Skeletal muscle satellite cell (primary cell): ENCODE results near the gene AXIN2.

Source experiments
- H3K27me3 ChIP-seq: 2 replicates; pipeline ENCODE4 v1.7.0; 2013; ENCODE audit warnings: low read length; ENCODE audit not compliant: control insufficient read depth, insufficient read depth
- H3K36me3 ChIP-seq: 2 replicates; pipeline ENCODE4 v1.7.0; 2013; ENCODE audit warnings: mild to moderate bottlenecking, control low read depth, low read length; ENCODE audit not compliant: insufficient read depth
- H3K4me1 ChIP-seq: 2 replicates; pipeline ENCODE4 v1.7.0; 2013; ENCODE audit warnings: low read length; ENCODE audit not compliant: control insufficient read depth, insufficient read depth
- H3K4me2 ChIP-seq: 2 replicates; pipeline ENCODE4 v1.7.0; 2013; ENCODE audit warnings: mild to moderate bottlenecking, low read length
- H3K4me3 ChIP-seq: 2 replicates; pipeline ENCODE4 v1.7.0; 2013; ENCODE audit warnings: low read length
- H3K9ac ChIP-seq: 2 replicates; pipeline ENCODE4 v1.7.0; 2013; ENCODE audit warnings: mild to moderate bottlenecking, low read depth, low read length, moderate library complexity
- H3K9me3 ChIP-seq: replicated peaks from 2 replicates; pipeline ENCODE4 v1.7.0; 2013; ENCODE audit warnings: mild to moderate bottlenecking, control low read depth, low read length

Gene AXIN2

DNA sequence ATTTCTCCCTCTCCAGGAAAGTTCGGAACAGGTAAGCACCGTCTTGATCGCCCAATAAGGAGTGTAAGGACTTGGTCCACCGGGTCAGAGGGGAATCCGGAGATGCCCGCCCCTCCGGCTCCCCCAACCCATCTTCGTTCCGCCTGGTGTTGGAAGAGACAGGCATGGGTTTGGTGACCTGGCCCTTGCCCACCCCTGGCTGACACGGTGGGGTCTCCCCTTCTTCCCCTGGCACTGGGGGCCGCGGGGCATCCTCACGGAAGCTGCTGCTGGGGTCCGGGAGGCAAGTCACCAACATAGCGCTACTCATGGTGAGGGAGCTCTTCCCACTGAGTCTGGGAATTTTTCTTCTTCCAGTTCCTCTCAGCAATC lies 3.2 kb downstream of the AXIN2 start:
- Histone ChIP-seq H3K36me3 (no peaks in the 10 kb centered on the region), H3K4me3 (no peak overlapping the region), H3K27me3 (no peaks in the 10 kb centered on the region), H3K4me1 (peaks cover 9% of the 10 kb centered on the region), H3K9ac (no peak overlapping the region), H3K9me3 (no peaks in the 10 kb centered on the region), H3K4me2 (no peak overlapping the region)

- Histone ChIP-seq H3K4me1 (peaks cover 9% of the 10 kb centered on the region), H3K4me3 (no peak overlapping the region), H3K27me3 (no peaks in the 10 kb centered on the region), H3K9ac (no peak overlapping the region), H3K4me2 (no peak overlapping the region), H3K36me3 (no peaks in the 10 kb centered on the region), H3K9me3 (no peaks in the 10 kb centered on the region)
These were observed 3.8 kb downstream of the AXIN2 start for GRCh38 chr17:65557349-65558310.

DNA sequence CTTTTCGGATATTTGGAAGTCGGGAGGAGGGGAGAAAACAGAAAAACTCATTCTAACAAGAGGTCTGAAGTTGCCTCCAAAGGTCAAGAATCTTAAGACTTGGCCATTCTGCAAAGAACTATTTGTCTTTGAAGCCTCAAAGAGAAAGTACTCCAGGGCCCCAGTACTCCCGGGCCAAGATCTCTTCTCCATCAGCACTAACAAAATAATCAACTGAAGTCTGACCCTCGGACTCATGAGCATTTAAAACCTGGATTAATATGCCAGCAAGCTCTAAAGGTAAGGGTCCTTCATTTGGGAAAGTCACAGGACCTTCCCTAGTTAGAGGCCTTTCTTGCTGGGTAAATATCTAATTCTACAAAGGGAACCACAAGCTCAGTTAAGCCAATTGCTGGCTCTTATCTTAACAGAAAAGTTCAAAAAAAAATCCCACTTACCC lies 4.5 kb downstream of the AXIN2 start:
- Histone ChIP-seq H3K9me3 (no peaks in the 10 kb centered on the region), H3K27me3 (no peaks in the 10 kb centered on the region), H3K36me3 (no peaks in the 10 kb centered on the region), H3K4me3 (no peak overlapping the region), H3K9ac (no peak overlapping the region), H3K4me2 (no peak overlapping the region), H3K4me1 (peaks cover 7% of the 10 kb centered on the region)

GRCh38 chr17:65556014-65556909 lies 5.2 kb downstream of the AXIN2 start:
- Histone ChIP-seq H3K4me2 (no peak overlapping the region), H3K4me1 (peaks cover 6% of the 10 kb centered on the region), H3K9ac (no peak overlapping the region), H3K36me3 (no peaks in the 10 kb centered on the region), H3K27me3 (no peaks in the 10 kb centered on the region), H3K9me3 (no peaks in the 10 kb centered on the region), H3K4me3 (no peak overlapping the region)

GRCh38 chr17:65554553-65555223 lies 6.8 kb downstream of the AXIN2 start:
- Histone ChIP-seq H3K9me3 (no peaks in the 10 kb centered on the region), H3K4me3 (no peak overlapping the region), H3K9ac (no peak overlapping the region), H3K4me2 (no peak overlapping the region), H3K4me1 (peaks cover 6% of the 10 kb centered on the region), H3K36me3 (no peaks in the 10 kb centered on the region), H3K27me3 (no peaks in the 10 kb centered on the region)

- Histone ChIP-seq H3K27me3 (no peaks in the 10 kb centered on the region), H3K36me3 (no peaks in the 10 kb centered on the region), H3K4me3 (no peak overlapping the region), H3K4me2 (no peak overlapping the region), H3K4me1 (no peaks in the 10 kb centered on the region), H3K9me3 (no peaks in the 10 kb centered on the region), H3K9ac (no peak overlapping the region)
These were observed 7.5 kb downstream of the AXIN2 start for GRCh38 chr17:65553646-65554552.

GRCh38 chr17:65553009-65553645 lies 8.3 kb downstream of the AXIN2 start:
- no peaks in the 10 kb centered on the region for H3K27me3 ChIP-seq
- H3K9me3 ChIP-seq = no peaks in the 10 kb centered on the region
- H3K4me1 ChIP-seq = no peaks in the 10 kb centered on the region
- H3K4me3 ChIP-seq = no peak overlapping the region
- H3K9ac ChIP-seq = no peak overlapping the region
- no peak overlapping the region for H3K4me2 ChIP-seq
- no peaks in the 10 kb centered on the region for H3K36me3 ChIP-seq

DNA sequence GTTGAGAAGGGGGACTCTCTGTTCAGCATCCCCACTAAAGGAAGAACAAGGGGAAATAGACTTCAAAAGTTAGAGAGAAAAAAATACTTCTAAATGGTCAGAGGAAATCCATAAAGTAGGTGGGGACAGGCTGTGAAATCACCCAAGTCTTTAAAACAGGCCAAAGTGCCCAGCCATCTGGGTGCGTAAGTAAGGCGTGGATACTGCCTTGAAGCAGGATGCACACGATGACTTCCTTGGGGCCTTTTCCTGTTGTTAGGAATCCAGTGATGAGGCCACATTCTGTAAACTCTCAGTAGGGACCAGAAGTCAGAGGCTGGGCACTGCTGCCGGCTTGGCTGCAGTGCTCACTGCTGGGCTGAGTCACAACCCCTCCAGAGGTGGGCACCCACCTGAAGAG lies 9.2 kb downstream of the AXIN2 start:
- H3K36me3 ChIP-seq = no peaks in the 10 kb centered on the region
- H3K4me3 ChIP-seq = no peak overlapping the region
- no peaks in the 10 kb centered on the region for H3K9me3 ChIP-seq
- H3K4me2 ChIP-seq = no peak overlapping the region
- no peak overlapping the region for H3K9ac ChIP-seq
- H3K4me1 ChIP-seq = no peaks in the 10 kb centered on the region
- H3K27me3 ChIP-seq = no peaks in the 10 kb centered on the region

- Histone ChIP-seq H3K4me1 (no peaks in the 10 kb centered on the region), H3K9me3 (no peaks in the 10 kb centered on the region), H3K36me3 (no peaks in the 10 kb centered on the region), H3K27me3 (no peaks in the 10 kb centered on the region), H3K4me3 (no peak overlapping the region), H3K9ac (no peak overlapping the region), H3K4me2 (no peak overlapping the region)
These were observed 10.0 kb downstream of the AXIN2 start for GRCh38 chr17:65551267-65552040.

DNA sequence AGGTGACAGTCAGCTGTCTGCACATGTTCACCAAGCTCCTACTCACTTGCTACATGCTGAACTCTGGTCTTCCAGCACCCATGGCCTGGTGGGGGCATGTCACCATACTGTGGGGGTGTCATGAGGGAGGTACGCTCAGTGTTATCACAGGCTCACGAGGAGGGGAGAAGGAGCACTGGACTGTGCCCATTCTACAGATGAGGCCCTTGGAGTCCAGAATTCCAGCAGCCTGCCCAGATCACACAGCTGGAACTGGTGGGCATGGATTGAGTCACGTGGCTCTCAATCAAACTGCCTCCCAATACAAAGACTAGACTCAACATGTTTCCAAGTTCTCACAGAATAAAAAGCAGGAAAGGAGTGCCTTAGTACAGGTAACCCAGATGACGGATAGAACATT lies 10.7 kb downstream of the AXIN2 start:
- no peaks in the 10 kb centered on the region for H3K36me3 ChIP-seq
- H3K4me1 ChIP-seq = no peaks in the 10 kb centered on the region
- H3K27me3 ChIP-seq = no peaks in the 10 kb centered on the region

More for the DNA sequence above, 10.7 kb downstream of the AXIN2 start:
- H3K9ac ChIP-seq = no peak overlapping the region
- H3K9me3 ChIP-seq = no peaks in the 10 kb centered on the region
- H3K4me3 ChIP-seq = no peak overlapping the region
- no peak overlapping the region for H3K4me2 ChIP-seq
